GM18517 (cell line): ENCODE results near the gene SRF.

Source experiments
- ATAC-seq: cut with Tn5 transposase; IDR thresholded peaks from one replicate; pipeline ENCODE4 v1.9.1; 2021; ENCODE audit warnings: mild to moderate bottlenecking, moderate library complexity; ENCODE audit not compliant: unreplicated experiment

SRF gene

DNA sequence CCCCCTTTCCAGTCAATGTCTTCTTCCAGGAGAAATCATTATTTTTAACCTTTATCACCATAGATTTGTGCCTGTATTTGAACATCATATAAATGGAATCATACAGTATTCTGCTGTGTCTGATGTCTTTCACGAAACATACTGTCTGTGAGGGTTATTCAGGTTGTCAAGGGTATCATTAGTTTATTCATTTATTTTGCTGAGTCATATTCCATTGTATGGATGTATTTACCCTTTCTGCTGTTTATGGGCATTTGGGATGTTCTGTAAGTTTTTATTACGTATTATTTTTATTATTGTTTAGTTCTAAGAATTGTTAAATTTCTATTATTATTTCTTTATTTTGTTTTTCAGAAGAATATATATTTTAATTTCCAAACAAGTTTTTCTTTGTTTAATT lies 36.2 kb downstream of the SRF start:
- ATAC-seq: no peak

DNA sequence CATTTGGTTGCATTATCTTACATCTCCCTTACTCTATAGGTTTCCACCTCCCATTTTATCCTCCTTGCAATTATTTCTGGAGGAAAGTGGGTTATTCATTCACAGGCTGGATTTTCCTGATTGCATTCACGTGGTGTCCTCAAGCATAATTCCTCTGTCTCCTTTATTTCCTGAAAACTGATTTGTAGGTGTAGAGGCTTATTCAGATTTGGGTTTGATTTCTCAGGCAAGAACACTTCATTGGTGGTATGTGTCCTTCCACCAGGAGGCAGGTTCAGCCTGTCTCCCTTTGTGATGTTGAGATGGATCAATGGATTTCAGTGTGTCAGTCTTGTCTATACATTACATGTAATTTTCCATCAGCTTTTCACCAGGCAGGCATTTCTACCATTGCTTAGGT lies 40.9 kb downstream of the SRF start:
- ATAC-seq: no peak

DNA sequence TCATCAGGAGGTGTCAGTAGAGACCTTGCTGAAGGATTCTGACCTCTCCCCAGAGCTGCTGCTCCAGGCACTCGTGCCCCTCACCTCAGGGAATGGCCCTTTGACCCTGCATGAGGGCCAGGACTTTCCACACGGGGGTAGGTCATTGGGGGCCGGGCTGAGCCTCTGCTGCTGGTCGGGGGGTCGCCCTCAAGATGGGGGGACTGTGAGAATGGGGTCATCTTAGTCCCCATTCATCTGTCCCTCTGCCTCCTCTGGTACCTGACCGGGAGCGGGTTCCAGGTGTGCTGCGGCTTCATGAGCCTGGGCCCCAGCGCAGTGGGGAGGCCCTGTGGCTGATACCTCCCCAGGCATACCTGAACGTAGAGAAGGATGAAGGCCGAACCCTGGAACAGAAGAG lies 42.4 kb downstream of the SRF start:
- ATAC-seq: no peak

DNA sequence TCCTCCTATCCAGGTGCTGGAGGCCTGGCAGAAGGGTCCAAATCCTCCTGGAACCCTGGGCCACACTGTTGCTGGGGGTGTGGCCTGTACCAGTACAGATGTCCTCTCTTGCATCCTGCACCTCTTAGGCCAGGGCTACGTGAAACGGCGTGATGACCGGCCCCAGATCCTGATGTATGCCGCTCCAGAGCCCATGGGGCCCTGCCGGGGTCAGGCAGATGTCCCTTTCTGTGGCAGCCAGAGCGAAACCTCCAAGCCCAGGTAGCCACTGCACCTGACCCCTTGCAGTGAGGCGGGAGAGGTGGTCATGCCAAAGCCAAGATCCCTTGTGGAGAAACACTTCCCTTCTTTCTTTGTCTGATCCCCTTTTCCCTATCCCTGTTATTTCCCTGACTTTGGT lies 44.0 kb downstream of the SRF start:
- no peak for ATAC-seq

DNA sequence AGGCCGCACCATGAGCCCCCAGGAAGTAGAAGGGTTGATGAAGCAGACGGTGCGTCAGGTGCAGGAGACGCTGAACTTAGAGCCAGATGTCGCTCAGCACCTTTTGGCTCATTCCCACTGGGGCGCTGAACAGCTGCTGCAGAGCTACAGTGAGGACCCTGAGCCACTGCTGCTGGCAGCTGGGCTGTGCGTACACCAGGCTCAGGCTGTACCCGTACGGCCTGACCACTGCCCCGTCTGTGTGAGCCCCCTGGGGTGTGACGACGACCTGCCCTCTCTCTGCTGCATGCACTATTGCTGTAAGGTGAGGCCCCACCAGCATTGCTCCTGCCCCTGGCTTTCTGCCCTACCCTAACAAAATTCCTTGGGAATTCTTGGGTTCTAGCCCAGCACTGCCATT lies 45.1 kb downstream of the SRF start:
- ATAC-seq: no peak

DNA sequence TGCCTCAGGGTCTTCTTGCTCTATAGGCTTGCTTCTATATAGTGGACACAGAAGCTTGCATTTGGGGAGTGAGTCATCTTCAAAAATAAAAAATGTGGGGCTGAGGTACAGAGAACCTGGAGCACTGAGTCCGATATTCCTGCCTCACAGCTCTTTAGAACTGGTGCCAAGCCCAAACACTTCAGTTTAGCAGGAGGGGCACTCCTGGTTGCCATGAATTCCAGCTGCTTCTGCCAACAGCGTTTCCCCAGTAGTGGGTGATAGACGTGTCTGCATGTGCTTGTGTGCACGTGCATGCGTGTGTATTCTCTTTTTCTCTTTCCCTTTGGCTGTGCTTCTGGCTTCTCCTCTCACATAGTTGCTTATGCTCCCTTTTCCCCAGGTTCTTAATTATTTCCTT lies 46.3 kb downstream of the SRF start:
- ATAC-seq: no peak

DNA sequence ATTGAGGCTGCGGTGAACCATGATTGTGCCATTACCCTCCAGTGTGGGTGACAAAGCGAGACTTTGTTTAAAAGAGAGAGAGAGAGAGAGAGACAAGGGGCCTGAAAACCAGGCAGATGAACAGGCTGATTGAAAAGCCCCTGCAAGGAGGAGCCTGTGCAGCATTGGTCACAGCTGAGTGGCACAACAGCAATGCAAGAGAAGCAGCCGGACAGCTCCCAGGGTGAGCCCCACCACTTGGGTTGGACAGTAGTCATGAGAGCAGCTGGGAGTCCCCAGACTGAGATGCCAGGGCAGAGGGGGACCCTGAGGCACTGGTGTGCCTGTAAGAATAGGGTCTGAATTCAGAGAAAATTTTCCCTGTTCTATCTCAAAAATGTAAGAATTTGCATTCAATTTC lies 48.0 kb downstream of the SRF start:
- ATAC-seq: no peak

DNA sequence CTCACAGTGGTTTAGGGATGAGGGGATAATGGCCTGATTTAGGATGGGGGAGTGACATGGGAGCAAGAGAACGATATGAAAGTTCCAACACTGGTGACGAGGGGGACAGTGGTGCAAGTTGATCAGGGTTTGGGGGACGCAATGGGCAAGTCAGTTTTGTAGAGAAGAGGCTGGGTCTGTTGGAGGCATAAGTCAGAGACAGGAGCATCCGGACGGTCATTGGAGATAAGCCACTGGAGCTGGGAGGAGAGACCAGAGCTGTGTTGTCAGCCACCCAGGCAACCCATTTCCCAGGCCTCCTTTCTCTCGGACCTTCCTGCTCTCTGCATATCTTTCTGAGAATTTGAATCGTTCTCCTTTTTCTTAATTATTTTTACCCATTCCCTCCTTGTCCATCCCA lies 48.7 kb downstream of the SRF start:
- ATAC-seq: no peak

DNA sequence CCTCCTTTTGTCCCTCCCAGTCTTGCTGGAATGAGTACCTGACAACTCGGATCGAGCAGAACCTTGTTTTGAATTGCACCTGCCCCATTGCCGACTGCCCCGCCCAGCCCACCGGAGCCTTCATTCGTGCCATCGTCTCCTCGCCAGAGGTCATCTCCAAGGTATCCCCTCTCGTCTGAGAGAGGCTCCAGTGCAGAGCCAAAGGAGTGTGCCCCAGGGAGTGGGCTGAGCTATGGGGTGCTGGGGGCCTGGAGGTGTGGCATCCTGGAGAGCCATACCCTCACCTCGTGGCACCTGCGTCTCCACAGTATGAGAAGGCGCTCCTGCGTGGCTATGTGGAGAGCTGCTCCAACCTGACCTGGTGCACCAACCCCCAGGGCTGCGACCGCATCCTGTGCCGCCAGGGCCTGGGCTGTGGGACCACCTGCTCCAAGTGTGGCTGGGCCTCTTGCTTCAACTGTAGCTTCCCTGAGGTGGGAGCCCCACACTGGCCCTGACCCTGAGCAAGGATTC lies 49.4 kb downstream of the SRF start:
- no peak for ATAC-seq

DNA sequence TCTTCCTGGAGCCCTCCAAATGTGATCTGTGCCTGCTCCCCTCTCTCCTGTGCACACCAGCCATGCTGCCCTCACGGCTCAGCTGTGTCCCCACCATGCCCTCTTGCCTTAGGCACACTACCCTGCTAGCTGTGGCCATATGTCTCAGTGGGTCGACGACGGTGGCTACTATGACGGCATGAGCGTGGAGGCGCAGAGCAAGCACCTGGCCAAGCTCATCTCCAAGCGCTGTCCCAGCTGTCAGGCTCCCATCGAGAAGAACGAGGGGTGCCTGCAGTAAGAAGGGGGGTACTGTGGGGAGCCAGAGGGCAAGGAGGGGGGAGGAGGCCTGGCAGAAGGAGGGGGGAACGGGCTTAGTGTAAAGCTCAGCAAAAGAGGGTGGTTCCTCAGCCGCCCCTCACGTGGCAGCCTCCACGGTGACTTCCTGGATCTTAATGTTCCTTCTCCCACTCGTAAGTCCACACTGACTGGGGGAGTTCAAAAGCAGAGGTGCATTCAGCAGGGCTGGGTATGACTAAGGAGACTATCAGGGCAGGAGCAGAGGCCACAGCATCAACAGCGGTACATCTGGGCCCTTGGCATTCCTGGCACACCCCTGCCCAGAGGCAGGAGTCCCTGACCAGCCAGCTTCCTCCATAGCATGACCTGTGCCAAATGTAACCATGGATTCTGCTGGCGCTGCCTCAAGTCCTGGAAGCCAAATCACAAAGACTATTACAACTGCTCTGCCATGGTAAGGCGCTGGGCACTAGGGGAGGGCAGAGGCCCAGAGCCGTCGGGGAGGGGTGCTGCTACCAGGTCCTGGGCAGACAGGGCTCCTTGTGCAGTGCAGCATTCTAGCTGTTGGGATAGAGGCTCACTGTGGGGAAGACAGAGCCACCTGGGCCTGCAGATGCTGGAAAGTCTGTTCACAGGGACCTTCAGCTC lies 50.2 kb downstream of the SRF start:
- no peak for ATAC-seq

DNA sequence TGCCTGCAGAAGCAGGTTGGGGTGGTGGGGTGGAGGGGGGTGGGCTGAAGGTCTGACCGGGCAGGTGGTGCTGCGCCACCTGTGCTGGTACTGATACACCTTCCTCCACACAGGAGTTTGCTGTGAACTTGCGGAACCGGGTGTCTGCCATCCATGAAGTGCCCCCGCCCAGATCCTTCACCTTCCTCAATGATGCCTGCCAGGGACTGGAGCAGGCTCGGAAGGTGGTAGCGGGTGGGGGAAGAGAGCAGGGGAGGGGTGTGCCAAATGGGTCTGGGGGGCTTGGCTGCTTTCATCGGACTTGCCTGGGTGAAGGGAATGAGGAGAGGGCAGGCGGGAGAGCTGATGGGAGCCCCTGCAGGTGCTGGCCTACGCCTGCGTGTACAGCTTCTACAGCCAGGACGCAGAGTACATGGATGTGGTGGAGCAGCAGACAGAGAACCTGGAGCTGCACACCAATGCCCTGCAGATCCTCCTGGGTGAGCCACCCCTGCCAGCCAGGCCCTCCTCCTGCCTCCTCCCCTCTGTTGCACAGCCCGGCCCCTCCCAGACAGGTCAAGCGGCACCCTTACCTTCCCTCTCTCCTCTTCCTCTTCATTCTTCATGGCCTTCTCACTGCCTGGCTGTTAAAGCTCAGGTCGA lies 51.5 kb downstream of the SRF start:
- ATAC-seq: no peak

DNA sequence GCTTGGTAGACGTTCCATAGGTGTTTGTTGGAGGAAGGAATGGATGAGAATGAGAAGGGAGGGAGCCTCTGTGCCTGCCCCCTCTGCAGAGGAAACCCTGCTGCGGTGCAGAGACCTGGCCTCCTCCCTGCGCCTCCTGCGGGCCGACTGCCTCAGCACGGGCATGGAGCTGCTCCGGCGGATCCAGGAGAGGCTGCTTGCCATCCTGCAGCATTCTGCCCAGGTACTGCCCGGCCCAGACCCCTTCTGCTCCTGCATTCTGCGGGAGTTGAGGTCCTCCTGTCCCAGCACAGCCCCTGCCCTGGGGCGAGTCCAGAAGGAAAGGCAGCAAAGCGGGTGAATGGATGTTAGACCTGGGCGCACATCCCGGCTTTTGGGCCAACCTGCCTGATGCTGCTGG lies 52.1 kb downstream of the SRF start:
- no peak for ATAC-seq

DNA sequence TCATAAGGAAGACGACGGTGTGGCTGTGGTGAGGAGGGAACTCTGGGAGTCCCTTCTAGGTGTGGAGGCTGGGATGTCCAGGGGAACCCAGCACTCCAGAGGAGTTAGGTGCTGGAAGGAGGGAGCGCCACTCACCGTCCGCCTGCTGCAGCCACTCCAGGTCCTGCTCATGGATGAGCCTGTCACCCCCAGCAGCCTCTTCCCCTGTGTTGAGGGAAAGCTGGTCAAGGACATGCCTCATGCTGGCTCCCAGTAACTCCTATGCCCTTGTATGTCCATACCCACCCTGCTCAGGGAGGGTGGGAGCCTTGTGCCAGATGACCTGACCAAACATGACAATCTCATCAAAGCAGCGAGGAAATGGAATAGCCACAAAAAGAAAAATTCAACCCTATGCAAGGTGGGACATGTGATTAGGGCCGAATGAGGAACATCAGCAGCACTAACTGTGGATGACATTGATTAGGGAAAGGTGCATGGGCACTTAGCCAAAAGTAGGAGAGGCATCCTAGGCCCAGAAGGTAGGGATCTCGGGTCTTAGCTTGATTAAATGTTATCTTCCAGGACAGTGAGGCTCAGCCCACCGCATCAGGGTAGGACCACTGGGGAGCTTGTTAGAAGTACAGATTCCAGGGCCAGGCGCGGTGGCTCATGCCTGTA lies 55.3 kb downstream of the SRF start:
- ATAC-seq: no peak

DNA sequence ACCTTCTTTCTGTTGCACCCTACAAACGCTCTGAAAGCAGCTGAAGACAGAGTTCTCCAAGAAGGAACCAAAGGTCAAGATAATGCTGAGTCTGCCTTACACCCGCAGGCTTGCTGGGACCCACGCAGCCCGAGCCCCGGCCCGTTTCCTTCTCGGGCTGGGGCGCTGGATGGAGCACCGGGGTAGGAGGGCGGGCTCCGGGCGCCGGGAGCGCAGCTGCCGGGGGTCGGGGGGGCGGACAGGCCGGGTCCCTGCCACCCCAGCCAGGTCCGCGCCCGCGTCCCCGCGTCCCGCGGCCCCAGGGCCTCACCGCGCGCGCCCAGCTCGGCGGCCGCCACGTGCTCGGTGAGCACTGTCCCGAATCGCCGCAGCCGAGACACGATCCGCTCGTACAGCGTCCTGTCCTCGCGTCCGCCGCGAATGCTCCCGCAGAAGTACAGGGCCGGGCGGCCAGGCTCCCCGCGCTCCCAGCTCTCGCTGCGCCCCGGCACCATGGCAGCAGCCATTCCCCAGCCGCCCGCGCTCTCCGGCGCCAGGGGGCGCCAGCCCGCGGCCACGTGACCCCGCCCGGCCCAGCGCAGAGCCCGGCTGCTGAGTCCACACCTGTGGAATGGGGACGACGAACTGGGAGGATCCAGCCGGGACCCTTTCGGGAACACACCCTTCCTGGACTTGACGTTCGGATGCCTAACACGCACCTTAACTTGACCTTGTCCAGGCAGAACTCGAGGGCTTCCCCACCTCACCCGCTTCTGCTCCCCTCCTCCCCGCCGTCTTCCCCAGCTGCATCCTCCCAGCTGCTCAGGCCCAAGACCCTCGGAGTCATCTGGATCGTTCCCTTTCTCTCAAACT lies 58.1 kb downstream of the SRF start, which contains the start of gene DNPH1:
Gene DNPH1 (minus strand): TSS at position 531 of the 852 bp plus-strand sequence. CDS start 25 bp downstream, at position 506.
- ATAC-seq: peak; percentile 68

DNA sequence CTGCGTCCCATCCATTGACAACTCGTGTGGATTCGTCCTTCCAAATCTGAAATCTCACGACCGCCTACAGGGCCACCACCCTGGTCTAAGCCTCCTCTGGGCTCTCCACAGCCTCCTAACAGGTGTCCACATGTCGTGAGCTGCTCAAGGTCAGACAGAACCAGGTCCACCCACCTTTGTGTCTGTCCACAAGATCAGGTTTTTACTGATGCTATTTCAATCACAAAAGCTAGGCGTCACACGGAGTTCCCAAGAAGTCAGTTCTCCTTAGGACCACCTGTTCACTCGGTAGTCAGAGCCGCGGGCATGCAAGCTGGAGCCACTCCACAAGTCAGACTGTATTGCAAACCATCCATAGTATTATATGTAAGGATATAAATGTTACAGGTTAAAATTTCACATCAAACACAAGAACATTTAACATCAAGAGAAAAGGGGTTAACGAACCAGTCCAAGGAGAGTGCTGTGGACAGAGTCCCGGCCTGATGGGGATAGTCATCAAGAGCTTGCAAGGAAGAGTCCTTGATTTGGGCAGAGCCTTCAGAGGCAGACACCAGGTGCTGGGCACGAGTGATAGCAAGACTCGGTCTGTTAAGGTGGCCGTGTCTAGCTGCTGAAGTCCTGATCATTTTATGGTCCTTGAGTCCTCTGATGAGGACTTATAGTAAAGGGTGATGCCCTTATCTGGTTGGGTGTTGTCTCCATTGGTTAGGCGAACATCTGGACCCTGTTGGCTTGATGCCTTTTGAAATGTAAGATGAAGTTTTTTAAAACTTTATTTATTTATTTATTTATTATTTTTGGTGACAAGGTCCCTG lies 58.9 kb downstream of the SRF start:
- ATAC-seq: no peak

DNA sequence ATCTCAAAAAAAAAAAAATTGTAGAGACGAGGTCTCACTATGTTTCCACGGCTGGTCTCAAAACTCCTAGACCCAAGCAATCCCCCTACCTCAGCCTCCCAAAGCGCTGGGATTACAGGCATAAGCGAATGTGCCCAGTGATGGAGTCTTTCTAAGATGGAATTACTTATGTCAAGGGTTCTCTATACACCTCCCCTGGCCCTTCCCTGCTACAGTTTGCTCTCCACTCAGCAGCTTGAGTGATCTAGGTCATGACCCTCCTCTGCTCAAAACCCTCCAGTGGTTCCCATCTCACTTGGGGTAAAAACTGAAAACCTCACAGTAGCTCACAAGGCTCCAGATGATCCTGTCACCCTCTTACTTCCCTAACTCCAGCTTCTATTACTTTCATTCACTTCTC lies 60.0 kb downstream of the SRF start:
- ATAC-seq: no peak
